GM21825 (cell line): ENCODE data around the gene ANXA6.

Source experiments
- ATAC-seq: cut with Tn5 transposase; IDR thresholded peaks from one replicate; pipeline ENCODE4 v1.9.1; 2021; ENCODE audit warnings: mild to moderate bottlenecking, moderate library complexity; ENCODE audit not compliant: unreplicated experiment

Gene ANXA6

DNA sequence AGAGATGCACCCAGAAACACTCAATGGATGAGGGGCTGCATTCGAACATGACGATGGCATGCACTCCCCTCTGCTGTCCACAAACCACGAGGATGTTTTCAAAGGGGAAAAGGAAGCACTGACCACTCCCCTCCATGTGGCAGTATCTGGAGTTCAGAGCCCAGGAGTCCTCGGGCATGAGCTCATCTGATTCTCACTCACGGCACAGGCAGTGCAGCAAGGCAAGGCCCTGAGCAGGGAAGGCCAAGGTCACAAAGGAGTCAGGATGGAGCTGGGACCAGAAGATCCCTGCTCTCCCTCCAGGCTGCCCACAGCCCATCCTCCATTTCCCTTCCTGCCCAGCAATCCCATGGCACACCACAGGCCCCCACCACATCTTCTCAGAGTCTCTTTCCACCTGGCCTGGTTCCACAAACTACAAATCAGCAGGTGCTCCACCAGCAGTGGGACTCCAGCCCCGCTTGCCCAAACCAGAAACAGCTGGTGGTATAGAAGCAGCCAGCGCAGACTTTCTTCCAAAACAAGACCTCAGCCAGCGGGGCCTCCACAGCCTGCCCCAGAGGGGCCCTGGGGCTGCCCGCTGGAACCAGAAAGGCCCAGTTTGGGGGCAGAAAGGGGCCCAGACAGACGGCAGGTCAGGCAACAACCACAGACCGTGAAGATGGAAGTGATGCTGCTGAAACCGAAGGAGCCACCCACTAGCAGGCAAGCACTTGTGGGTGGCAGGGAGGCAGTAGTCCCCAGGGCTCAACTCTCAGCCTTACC, 89.0 kb downstream of the ANXA6 start:
- peak; percentile 59 for ATAC-seq

DNA sequence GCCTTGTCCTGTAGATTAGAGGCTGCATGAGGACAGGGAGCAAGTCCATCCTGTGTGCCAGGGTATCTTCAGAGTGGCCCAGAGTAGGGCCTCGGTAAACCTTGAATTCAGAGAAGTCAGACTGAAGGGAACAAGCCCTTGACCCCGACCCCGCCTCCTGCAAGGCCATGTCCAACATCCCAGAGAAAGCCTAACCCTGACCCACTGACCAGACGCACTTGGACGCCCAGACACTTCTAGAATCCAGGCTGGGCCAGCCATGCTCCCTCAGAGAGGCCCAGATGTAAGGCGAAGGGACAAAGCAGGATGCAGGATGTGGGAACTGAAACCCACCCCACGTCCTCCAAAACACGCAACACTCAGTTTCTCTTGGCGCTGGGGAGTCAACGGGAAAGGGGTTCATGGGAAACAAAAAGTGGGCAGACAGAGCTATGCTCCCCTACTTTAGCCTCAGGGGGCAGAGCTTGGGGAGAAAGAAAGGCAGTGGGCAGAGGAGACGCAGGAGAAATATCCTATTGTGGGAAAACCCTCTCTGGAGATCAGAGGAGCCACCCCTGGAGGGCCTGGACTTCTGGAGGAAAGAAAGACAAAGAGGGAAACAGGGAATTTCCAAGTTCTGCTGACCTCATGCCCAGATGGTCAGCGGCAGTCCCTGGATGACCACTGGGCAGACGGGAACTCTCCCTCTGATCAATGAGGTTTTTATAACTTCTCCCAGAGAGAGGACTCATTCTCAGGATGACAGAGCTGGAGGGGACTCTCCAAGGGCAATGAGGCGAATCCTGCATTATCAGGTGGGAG, 89.7 kb downstream of the ANXA6 start:
- no peak for ATAC-seq

DNA sequence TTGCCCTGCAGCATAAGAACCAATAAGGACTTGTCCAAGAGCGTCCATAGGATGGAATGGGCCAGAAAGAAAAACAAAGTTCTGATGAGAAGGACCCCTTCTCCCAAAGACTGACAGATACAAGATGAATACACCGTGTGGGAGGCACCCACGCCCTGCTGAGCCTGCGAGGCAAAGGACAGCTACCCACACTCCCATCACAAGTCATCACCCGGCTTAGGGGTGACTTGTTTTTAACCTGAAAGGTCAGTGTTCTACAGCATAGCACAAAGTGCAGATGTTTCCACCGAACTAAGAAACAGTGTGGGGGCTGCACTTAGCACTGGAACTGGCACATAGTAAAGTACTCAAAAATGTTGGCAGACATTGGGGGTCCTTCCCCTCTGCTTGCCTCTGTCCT, 90.7 kb downstream of the ANXA6 start:
- ATAC-seq = no peak

DNA sequence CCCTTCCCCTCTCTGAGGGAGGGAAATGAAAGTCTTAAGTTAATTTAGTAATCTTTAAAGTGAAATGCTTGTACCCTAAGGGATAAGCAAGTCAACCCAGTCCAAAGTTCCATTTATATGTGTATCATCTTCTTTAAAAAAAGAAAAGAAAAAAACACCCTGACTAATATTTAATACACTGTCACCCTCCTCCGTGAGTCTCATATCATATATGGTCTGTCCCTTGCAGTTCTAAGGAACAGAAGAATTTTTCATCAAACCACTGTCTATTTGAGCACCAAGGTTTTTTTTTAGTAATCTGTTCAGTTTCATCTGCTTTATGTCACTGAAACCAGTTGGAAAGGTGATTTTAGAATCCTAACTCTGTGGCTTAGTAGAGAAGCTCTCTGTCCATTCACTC, 92.0 kb downstream of the ANXA6 start:
- ATAC-seq = no peak

DNA sequence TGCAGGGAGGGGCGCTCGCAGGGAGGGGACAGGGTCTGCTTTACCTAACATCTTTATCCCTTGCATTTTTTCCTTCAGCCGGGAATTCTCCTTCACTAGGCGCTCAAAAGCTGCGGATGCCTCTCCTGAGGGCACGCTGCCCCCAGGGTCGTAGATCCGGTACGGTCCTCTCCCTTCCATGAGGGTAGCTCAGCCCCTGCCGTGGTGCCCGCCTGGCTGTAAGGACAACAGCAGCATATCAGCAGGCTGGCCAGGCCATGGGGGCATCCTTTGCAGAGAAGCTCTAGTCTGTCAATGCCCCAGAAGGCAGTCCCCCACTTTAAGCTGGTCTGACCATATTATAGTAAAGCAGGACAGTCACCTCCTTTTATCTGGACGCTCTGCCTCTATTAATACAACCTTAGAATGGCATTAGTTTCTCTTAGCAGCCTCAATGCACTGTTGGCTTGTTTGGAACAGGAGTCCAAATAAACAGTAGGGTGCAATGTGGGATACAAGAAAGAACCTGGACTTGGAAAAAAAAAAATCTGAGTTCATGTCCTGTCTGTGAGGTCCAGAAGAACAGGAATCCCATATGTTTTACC, 92.6 kb downstream of the ANXA6 start:
- ATAC-seq = no peak

DNA sequence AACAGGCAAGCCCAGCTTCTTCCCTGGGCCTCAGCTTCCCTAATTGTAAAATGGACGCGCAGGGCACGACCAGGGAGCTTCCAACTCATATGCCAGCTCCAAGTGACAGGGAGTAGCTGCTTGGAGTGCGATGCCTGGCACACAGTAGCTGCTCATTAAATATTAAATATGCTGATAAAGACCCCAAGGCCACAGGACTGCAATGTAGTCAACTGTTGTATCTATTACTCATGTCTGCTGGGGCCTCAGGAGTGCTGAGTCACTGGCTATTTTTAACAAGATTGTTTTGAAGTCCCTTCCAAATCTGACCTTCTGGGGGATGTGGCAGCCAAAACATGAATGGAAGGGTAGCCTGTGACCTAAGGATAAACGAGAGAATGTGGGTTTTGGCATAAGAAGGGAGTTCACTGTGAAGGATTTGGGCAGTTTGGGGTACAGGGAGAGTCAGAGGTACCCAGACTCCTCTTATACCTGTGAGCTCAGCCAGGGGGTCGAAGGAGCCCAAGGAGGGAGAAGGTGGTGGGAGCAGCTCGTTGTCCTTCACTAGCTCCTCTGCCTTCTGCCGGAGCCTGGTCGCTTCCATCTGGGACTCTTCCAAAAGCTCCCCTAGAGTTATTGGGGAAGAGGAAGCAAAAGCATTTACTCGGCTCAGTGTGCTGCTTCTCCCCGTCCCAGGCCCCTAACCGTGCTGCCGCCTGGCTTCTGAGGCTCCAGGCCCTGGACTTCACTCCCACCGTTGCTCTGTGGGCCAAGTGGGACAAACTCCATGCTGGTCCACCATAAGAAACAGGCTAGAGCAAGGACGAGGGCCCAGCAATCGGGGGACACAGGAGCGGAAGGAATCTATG, 94.2 kb downstream of the ANXA6 start:
- no peak for ATAC-seq

- no peak for ATAC-seq
Measured at GRCh38 chr5:151062405-151063141, 95.0 kb downstream of the ANXA6 start.

GRCh38 chr5:151060742-151061141, 96.8 kb downstream of the ANXA6 start:
- ATAC-seq = no peak

GRCh38 chr5:151058891-151059489, 98.6 kb downstream of the ANXA6 start:
- no peak for ATAC-seq

DNA sequence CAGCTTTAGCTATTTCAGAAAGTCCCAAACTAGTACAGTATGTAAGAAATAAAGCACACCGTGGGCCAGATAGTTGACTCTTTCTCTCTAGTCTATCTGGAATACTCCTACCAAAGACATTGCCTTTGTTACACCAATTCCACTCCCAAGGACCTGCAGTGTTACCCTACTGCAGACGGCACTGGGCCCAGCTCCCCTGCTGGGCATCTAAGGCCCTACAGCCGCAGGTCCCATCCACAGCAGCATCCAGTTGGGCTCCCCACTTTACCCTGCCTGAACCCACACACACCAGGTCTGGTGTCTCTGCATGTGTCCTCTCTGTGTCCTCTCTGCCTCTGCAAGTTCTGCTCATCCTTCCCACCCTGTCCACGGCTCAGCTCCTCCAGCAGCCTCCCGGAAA, 99.3 kb downstream of the ANXA6 start:
- no peak for ATAC-seq

- no peak for ATAC-seq
Measured at GRCh38 chr5:151056379-151057325, 100.9 kb downstream of the ANXA6 start.

DNA sequence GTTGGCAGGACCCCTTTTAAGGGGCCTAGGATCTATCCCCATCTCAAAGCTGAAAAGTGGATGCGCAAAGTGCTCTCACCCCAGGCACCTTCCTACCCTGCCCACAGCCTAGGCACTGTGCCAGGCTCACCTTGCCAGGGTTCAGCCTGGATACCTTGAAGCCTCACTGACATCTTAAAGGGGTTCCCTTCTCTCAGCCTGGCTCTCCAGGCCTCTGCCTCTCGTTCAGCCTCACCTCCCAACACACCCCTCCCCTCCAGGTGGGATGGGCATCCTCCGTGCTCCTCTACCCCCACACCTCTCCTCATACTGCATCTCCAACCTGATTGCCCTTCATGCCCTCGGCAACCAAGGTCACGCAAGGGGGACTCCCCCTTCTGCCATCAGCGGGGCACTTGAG, 102.2 kb downstream of the ANXA6 start:
- ATAC-seq = no peak

GRCh38 chr5:151054709-151055108, 102.9 kb downstream of the ANXA6 start:
- no peak for ATAC-seq

DNA sequence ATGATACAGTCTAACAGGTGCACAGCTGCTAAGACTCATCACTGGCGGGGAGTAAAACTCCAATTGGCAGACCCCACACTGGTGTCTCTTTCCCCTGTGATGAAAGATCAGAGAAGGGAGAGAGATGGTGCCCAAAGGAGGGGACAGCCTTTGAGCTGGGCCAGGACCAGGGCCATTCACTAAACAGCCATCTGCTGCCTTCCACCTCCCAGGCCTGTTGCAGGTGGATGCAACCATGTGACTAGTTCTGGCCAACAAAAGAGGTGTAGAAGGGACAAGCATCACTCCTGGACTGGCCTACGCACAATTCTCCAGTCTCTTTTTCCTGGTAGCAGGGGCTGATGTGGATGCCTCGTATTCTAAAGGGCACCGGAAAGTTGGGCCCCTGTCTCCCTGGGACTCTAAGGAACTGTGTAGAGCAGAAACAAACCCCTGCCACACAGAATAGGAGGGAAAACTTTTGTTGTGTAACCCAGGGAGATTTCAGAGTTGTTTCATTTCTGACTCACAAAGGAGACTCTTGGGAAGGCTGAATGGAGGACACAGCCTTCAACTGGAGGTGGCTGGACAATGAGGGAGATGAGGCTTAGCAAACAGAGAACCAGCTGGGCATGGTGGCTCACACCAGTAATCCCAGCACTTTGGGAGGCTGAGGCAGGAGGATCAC, 103.7 kb downstream of the ANXA6 start:
- ATAC-seq = no peak

- no peak for ATAC-seq
Measured at GRCh38 chr5:151052836-151053235, 104.7 kb downstream of the ANXA6 start.

DNA sequence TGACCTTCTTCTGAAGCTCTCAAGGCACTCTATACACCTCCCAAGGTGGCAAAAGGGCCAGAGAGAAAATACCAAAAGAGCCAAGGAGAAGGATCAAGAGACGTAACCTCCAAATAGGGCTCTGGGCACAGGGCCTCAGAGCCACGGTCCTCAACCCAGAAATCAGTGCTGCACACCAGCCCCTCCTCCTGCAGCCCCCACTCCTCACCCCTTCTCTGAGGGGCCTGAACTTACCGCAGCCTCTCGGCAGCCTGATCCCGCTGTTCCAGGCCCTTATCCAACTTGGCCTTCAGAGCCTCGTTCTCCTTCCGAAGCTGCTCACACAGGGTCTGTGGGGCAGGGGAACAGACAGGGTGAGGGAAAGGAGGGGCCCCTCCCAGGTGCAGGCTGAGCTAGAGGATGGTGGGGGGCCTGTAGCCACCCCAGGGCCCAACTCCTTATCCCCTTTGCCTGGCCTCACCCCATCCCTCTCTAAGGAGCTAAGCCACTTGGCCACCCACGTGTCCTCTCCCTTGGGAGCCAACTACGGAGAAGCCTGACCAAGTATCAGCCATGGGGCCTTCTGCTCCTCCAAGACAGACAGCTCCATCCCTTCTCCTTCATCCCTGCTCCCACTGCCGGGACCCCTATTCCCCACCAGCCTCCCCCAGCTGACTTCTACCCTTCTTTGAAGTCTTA, 105.5 kb downstream of the ANXA6 start:
- ATAC-seq = no peak

- ATAC-seq = peak; percentile 60
Measured at GRCh38 chr5:151051066-151051930, 106.3 kb downstream of the ANXA6 start.
